HG03460 (cell line): Measurements from ENCODE around the gene PRELID3B.
A peak's percentile ranks its signal among the peaks of the same experiment; 100 is the strongest.
"Not testable (repeated sequence)": the region's sequence is repeated elsewhere in the genome, so short reads cannot be mapped to it uniquely, and the experiment has no call there.

ENCODE experiments used
- ATAC-seq: cut with Tn5 transposase; IDR thresholded peaks from one replicate; pipeline ENCODE4 v1.9.1; 2021; ENCODE audit not compliant: unreplicated experiment

Gene PRELID3B

DNA sequence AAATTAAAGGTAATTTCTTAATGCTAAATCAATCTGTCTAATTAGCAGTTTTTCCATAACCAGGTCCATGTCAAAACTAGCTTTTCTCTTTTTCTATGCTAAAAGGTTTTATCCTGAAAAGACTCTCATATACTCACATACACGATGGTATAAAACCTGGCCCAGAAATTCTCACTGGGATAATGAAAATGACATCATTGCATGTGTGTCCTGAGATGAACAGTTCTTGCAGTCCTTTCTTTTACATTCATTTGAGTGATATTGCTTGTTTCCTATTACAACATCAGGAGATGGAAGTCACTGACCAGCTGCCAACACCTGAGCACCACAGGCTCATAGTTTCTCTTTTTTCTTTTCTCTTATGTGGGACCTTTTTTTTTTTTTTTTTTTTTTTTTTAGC, 7.9 kb upstream of the PRELID3B start:
- ATAC-seq, result no peak

DNA sequence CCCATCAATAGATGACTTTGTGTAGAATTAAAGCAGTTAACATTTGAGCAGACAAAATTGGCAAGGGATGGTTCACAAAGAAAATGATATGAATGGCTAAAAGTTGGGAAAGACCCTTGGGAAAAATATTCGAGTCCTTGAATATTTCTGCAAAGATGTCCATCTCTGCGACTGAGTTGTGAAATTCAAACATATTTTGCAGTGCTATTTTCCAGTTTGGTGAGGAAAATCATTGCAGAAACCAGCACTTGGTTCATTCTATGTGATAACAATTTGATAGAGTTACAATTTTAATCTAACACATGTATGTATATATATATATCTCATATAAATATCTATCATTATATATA, 6.1 kb upstream of the PRELID3B start:
- ATAC-seq, result no peak

DNA sequence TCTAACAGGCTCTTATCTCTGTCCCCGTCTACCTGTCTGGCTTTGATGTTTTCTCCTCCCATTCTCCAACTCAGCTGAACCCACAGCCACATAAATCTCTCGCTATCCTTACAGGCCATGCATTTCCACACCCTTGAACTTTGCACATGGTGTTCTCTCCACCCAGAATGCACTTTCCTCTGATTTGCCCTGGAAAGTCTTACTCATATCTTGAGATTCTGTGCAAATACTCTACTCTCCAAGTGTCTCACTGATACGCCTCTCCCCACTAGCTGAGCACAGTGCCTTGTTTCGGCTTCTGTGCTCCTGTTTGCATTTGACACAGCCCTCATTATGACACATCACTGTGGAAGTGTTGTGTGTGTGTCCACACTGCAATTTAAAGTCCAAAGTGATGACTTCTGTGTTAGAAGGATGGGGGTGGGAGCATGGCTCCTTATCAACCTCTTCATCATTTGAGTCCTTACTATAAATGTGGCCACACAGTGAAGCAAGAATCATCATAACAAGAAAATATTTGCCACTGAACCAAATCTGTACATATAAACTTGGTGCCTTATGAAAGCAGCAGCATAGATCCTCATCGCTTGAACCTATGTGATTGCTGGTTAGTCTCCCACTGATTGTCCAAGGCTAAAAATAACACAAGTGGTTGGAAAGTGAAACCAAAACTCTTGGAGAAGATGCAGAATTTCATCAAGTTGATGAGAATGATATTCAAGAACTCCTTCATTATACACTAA, 5.5 kb upstream of the PRELID3B start:
- no peak for ATAC-seq

DNA sequence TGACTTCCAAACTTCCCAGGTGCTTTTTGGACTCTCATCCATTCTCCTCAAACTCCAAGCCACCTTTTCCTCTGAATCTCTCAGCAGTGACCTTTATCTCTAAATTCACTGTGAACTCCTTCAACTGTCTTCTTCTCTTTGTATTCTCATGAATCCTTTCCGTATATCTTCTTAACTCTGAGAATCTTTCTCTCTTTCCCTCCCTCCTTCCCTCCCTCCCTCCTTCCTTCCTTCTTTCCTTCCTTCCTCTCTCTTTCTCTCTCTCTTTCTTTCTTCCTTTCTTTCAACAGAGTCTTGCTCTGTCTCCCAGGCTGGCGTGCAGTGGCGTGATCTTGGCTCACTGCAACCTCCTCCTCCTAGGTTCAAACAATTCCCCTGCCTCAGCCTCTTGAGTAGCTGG, 4.3 kb upstream of the PRELID3B start:
- ATAC-seq, result no peak

DNA sequence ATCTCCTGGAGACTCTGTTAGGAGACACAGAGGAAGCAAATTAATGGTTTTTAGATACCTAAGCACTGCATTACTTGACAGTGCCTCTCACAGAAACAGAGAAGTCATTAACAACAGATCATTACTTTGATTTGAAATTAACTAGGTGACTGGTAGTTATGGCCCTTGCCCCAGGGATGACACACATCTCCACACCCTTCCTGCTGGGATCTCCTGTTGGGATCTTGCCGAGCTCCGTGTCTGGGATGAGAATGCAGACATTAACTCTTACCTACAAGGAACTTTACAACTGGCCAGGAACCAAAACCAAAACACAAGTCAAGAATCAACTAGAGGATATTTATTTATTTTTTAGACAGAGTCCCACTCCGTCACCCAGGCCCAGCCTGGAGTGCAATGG, 2.2 kb upstream of the PRELID3B start:
- no peak for ATAC-seq

DNA sequence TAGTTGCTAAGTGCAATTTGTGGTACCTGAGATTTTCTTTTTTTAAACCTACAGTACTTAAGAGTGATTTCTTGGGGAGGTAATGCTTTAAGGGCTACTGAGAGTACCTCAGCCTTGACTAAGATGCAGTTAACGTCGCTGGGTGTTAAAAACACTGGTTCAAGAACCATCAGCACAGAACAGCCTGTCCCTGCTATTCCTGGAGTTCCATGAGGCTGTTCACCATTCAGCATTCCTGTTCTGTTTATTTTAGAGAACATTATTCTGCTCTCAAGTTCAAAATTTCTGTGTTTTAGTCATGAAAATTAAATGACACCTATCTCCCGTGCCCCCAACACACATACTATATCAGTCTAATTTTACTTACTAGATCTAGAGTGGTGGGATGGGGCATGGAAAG, 1.7 kb upstream of the PRELID3B start:
- ATAC-seq, result no peak

DNA sequence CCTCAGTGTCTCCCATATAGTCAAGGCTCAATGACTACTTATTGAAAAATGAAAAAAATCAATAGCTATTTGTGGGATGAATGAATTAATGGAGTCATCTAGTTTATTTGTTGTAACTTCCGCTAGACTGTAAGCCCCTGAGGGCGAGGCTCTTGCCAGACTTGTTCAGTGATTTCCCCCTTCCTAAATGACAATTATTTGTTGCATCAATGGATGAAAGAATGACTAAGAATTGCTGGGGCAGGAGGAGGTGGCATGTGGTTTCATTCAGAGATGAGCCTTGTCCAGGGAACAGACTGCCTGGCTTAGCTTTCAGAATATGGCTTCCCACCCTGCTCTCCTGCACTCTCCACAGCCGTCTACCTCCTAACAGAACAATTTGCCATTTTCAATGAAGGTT, 1.1 kb upstream of the PRELID3B start:
- ATAC-seq, result no peak

DNA sequence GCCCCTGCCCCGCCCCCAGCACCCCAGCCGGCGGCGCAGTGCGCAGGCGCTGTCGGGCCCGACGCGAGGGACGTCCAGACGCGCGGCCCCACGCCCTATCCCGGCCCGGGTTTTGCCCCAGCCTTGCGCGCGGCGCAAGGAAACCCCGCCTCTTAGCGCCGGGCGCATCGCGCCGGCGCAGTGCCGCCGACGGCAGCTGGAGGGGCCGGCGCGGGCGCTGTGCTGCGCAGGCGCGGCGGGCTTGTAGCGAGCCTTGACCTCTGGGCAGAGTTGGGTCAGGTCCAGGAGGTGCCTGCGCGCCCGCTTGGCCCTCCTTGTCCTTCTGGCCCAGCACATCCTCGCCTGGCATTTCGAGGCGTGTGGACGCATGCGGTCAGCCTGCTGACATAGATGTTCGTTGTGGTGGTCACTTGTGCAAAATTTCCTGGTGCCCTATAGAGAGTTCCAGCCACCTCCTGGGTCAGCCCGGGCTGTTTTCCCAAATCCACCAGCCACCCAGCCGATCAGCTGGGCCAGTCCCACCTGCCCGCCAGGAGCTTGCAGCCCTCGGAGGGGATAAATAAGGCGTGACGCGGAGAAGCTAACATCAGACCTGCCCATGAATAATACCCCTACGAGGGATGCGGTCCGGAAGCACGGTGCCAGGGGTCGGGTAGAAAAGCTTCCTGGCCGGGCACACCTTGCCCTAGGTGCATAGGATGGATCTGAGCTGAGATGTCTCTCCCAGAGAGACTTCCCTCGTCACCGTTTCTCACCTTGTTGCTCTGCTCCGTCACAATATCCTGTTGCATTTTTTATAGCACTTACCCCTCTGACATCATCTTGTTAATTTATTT, 428 bp upstream of the PRELID3B start:
- peak; percentile 92 for ATAC-seq

DNA sequence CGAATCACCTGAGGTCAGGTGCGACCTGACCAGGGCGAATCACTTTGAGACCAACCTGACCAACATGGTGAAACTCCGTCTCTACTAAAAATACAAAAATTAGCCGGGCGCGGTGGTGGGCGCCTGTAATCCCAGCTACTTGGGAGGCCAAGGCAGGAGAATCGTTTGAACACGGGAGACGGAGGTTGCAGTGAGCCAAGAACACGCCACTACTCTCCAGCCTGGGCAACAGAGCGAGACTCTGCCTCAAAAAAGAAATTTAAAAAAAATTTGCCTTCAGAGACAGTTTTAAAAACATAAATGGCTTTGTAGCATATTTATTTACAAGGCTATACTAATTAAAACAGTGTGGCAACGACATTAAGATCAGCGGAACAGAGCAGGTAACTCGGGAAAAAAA, 1.1 kb downstream of the PRELID3B start:
- ATAC-seq, result not testable (repeated sequence)

DNA sequence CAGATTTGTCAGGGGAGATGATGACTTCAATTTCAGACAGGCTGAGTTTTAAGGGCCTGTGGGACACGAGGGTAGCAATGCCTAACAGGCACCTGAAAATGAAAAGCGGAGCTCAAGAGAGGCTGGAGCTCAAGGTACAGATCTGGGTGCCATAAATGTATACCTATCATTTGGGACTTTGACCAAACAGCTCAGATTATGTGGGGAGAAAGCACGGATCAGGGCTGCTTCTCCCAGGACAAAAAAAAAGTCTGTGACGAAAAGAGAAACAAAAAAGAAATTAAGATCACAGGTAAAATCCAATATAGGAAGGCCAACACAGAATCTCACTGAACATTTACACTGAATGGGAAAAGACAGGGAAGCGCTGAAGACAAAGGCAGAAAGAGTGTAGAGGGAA, 1.9 kb downstream of the PRELID3B start:
- ATAC-seq, result no peak

DNA sequence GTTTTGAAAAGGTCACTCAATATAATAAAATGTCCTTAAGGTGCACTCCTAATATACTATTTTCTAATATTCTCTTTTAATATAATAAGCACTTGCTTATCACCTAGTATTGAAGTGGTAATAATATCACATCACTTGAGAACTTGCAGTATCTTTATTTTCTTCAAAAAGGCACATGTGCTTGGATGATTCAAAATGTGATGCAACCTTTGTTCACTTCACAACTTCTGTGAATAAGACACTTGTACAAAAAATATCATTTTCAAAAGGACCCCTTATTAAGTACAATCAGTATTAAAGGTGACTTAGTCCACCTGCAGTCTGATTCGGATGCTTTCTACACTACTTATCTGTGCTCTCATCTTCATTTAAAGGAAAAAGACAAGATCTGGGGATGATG, 3.4 kb downstream of the PRELID3B start:
- ATAC-seq, result no peak

DNA sequence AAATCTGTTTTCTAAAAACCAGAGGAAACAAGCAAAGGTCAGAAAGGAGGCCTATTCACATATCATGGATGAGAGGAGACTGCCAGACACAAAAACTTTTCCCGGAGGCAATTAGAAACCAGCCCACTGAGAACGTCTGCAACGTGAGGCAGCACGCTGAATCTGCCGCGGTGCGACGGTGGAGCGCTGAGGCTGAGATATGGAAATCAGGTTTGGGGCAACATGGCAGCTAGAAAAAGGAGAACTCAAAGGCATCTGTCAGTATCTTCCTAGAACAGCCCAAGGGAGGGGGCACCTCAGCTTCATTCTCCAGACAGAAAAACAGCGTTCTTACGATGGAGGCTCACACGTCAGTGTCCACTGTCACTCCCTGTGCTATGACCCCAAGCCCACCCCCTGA, 5.2 kb downstream of the PRELID3B start:
- no peak for ATAC-seq

DNA sequence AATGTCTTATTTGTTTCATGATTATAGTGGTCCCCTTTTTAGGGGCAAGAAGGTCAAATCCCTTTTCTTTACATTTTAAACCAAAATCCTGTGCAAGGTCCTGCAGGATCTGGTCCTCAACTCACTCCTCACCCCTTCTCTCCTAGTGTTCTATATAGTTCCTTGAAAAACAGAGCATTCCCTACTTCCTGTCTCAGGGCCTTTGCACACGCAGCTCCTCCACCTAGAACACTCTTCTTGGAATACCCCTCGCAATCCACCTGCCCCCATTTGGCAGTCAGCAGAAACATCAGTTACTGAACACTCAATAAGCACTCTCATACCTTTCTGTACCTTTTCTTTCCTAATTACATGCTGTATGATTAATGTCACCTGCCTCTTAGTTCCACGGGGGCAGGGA, 7.2 kb downstream of the PRELID3B start:
- no peak for ATAC-seq

DNA sequence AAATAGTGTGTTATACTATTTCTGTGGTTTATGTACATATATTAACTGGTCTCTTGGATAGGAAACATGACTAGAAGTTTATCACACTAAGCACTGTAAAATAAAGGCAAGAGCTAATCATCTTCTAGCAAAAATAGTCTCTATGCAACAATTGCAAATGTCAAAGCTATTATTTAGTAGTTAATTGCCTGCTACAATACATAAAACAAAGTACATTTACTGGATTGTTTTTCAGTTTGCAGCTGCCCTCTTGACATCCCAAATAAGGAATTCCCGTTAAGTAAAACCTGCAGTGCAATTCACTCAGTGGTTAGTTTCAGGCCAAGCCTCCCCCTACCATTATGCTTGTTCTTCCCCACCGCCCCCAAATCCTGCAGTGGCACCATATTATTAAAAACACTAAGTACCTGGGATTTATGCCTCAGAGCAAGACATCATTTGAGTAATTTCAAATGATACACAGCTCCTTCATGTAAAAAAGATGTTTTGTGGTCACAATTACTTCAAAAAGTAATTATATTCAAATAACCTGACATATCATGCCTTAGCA, 8.9 kb downstream of the PRELID3B start:
- ATAC-seq, result no peak

DNA sequence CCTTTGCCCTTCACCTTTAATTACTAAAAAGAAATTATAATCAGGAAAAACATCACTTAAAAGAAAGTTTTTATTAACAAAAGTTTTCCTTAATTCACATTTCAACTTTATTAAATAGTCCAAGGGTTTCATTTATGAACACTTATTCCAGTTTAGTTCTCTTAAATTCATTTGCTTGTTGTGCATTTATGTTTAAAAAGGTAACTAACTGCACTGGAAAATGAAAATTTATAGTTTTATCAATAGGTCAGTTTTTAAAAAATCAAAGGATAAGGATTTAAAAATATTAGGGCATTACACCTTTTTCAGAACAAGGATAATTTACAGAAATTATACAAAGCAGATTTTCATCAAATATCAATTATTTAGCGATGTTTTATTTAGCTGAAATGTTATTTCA, 9.5 kb downstream of the PRELID3B start:
- no peak for ATAC-seq

DNA sequence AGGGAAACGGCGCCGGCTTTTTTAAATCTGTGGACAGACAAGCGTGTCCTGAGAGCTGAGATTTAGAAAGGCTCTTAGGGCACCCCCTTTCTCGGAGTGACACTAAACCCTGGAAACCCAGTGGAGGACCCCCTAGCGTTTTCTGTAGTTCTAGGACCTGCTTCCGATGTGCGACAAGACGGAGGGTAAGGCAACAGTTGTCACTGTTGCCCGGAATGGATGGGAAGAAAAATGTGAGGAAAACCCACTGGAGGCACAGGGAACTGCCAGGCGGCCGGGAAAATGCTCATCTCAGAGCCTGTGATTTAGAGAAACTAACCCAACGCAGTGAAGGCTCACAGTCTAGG, 9.9 kb downstream of the PRELID3B start:
- ATAC-seq, result peak; percentile 25

DNA sequence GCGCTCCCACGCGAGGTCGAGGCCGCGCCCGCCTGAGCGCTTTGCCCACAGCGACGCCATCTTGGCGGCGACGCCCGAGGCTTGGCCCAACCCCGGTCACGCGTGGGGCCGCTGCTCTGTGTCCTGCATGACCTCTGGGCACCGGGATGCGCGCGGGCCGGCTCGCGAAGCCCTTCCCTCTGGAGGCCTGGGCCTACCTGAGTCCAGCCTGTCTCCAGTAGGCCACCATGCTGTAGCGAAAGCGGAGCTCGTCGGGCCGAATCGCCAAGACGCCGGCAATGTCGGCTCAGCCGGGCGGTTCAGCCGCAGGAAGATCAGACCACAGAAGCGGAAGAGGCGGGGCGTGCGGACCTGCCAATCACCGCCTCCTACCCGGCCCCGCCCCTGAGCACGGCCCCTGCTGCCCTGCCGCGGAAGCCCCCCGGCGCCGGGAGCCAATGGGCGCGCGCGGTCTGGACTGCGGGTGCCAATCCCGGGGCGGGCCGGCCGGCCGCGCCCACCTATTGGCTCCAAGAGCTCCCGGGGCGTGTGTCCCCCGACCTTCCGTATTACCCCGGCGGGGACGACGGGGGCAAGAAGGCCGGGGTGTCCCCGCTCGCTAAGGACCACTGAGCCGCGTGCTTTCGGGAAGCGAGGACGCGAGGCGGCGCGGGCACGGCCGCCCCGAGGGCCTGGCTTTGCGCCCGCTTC, 10.4 kb downstream of the PRELID3B start, which contains the start of gene ATP5F1E:
Gene ATP5F1E, minus strand, starts transcription at position 313 of the 690 bp plus-strand sequence. Its CDS starts 84 bp downstream, at position 229.
- ATAC-seq, result peak; percentile 90

DNA sequence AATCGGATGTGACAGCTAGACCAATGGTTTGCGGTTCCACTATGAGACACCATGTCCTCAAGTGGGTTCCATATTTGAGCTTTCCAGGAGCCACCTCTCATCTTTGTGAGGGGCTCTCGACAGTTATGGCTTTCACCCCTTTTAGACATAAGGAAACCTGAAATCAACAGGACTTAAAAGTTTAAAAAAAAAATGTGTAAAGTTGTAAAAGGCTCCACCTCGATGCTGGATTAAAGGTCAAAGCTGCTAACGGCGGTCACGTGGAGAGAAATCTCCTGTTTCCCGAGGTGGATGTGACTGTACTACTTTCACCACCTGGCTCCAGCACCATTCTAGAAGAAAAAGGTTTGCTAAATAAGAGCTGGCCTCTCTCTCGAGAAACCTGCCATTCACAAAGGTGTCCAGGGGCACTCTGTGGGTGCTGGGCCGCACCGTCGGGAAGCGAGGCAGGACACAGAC, 11.0 kb downstream of the PRELID3B start:
- ATAC-seq, result no peak

DNA sequence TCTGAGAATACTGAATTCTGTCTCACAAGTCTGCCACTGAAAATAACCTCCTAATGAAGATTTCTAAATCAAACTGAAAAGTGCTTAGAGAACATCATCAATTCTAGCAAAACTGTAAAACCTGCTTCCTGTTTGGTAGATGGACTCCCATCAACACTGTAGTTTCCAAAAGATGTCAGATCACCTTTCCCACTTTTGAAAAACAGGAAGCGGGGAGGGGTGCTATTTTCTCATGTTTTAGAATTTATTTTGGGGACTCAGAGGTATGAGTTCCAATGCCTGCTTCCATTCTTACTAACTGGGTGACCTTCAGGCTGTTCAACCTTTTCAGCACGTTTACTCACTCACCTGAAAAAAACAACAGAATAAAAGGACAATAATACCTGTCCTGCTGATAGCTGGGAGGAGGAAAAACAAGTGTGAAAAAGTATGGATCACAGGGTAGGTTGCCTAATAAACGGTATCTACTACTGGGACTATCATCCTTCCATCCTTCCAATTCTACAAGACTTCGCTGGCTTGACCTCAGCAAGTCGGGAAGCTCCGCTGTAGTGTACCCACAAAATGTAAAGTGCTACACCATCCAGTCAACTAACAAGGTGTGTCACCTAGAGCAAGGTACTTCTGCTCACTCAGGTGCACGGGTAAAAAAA, 11.5 kb downstream of the PRELID3B start:
- no peak for ATAC-seq

DNA sequence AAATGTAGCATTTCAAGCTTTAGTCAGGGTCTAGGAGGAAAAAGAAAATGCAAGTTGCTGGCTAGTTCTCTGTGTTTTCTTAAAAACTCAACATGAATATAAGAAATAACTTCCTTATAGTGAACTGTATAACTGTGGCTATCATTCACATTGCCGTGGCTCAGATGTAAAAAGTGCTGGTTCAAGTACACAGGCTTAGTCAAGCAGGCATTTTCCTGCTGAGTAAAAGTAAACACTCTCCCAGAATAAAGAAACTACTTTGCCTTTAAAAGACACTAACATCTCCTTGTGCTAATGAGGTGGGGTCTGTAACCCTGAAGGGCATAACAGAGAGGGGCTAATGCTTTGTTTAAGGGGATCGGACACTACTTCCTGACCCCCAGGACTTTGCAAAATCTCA, 13.8 kb downstream of the PRELID3B start:
- ATAC-seq, result no peak

DNA sequence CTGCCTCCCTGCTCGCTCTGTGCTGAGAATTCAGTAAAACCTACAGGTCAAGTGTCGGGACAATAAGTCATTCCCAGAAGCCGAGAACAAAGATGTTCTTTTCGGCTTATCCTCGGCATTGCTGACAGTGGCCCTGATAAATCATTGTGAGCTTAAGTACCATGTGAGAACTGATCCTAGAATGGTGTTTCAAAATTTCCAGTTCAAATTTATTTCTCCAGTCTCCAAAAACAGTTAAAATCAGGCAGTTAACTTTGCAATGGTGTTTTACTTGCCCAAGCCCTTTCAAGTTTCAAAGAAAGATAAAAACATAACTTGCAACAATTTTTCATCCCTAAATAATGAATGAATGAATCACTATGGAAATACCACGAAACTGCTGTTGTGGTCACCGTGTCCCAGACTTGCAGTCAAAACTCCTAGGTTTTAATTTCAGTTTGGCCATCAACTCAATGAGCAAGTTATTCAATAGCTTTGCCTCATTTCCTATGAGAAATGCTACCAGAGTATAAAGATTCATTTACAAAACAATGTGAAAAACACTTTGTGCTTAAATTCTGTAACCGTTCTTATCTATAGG, 14.8 kb downstream of the PRELID3B start:
- ATAC-seq, result no peak
